Karpas-422 (cell line): ENCODE measurements around the gene PPL. TPM values are rescaled to one million over a fixed set of nuclear protein-coding genes. Genes with fewer than 3 reads are reported as not detected.

Experiments used
- DNase-seq: peaks from one replicate; pipeline ENCODE4 v3.0.0-alpha.2; 2015
- H2AFZ ChIP-seq: fragments of 200-600 bp; sonication (generic); 2 replicates; pipeline ENCODE4 v1.6.1; 2014; ENCODE audit warnings: antibody characterized with exemption, low read length, mixed read lengths
- H3K27ac ChIP-seq: fragments of 200-600 bp; sonication (generic); 2 replicates; pipeline ENCODE4 v1.5.1; 2014; ENCODE audit warnings: mild to moderate bottlenecking, low read length, moderate library complexity
- H3K27me3 ChIP-seq: fragments of 200-600 bp; sonication (generic); 2 replicates; pipeline ENCODE4 v1.6.1; 2014; ENCODE audit warnings: low read length, mixed read lengths
- H3K36me3 ChIP-seq: fragments of 200-600 bp; sonication (generic); 2 replicates; pipeline ENCODE4 v1.6.1; 2014; ENCODE audit warnings: low read length, mixed read lengths; ENCODE audit not compliant: insufficient read depth
- H3K4me1 ChIP-seq: fragments of 200-600 bp; sonication (generic); 2 replicates; pipeline ENCODE4 v1.6.1; 2014; ENCODE audit warnings: mild to moderate bottlenecking, low read length, mixed read lengths
- H3K4me2 ChIP-seq: fragments of 200-600 bp; sonication (generic); 2 replicates; pipeline ENCODE4 v1.6.1; 2014; ENCODE audit warnings: low read length, low read depth, mild to moderate bottlenecking; ENCODE audit not compliant: poor library complexity, severe bottlenecking
- H3K4me3 ChIP-seq: fragments of 200-600 bp; sonication (generic); 2 replicates; pipeline ENCODE4 v1.5.1; 2014; ENCODE audit warnings: mild to moderate bottlenecking, antibody characterized with exemption, low read length, mixed read lengths
- H3K79me2 ChIP-seq: fragments of 200-600 bp; sonication (generic); 2 replicates; pipeline ENCODE4 v1.6.1; 2014; ENCODE audit warnings: mild to moderate bottlenecking, low read length, mixed read lengths
- H3K9ac ChIP-seq: fragments of 200-600 bp; sonication (generic); 2 replicates; pipeline ENCODE4 v1.6.0; 2014; ENCODE audit warnings: low read length
- H3K9me2 ChIP-seq: fragments of 200-600 bp; sonication (generic), shearing (Covaris generic); replicated peaks from 2 replicates; pipeline ENCODE4 v1.6.0; 2014; ENCODE audit warnings: mild to moderate bottlenecking, low read length, moderate library complexity; ENCODE audit not compliant: insufficient read depth
- H3K9me3 ChIP-seq: fragments of 300-700, 200-600 bp; sonication (generic); 2 replicates; pipeline ENCODE4 v1.6.1; 2014; ENCODE audit warnings: low read length, mixed read lengths
- H4K20me1 ChIP-seq: fragments of 200-600 bp; sonication (generic); 2 replicates; pipeline ENCODE4 v1.6.1; 2014; ENCODE audit warnings: mild to moderate bottlenecking, antibody characterized with exemption, low read length, low read depth; ENCODE audit not compliant: insufficient read depth
- total RNA-seq: library from RNA; depleted of rRNA; stranded (reverse); fragments of >200 nt; shearing (Covaris generic); gene quantifications from 2 replicates; pipeline ENCODE4 v1.2.3, GENCODE V29; 2014; ENCODE audit warnings: low replicate concordance

PPL gene
- total RNA-seq, 1 experiment from 2014 or later, result not detected

GRCh38 chr16:4923853-4924252 lies 13.1 kb downstream of the PPL start:
- peaks cover 6% of the 10 kb centered on the region; the same call in 1 of the 2 replicates for H3K9me3 ChIP-seq
- no peaks in the 10 kb centered on the region for H3K79me2 ChIP-seq
- H3K4me2 ChIP-seq, result no peak overlapping the region
- H3K27me3 ChIP-seq, result no peaks in the 10 kb centered on the region
- no peak overlapping the region for H3K4me3 ChIP-seq
- no peaks in the 10 kb centered on the region for H4K20me1 ChIP-seq
- H3K9me2 ChIP-seq, result no peaks in the 10 kb centered on the region
- no peak overlapping the region for H3K27ac ChIP-seq
- H3K36me3 ChIP-seq, result no peaks in the 10 kb centered on the region
- H2AFZ ChIP-seq, result no peak overlapping the region
- H3K9ac ChIP-seq, result no peak overlapping the region
- DNase-seq, result no peak
- no peaks in the 10 kb centered on the region for H3K4me1 ChIP-seq

DNA sequence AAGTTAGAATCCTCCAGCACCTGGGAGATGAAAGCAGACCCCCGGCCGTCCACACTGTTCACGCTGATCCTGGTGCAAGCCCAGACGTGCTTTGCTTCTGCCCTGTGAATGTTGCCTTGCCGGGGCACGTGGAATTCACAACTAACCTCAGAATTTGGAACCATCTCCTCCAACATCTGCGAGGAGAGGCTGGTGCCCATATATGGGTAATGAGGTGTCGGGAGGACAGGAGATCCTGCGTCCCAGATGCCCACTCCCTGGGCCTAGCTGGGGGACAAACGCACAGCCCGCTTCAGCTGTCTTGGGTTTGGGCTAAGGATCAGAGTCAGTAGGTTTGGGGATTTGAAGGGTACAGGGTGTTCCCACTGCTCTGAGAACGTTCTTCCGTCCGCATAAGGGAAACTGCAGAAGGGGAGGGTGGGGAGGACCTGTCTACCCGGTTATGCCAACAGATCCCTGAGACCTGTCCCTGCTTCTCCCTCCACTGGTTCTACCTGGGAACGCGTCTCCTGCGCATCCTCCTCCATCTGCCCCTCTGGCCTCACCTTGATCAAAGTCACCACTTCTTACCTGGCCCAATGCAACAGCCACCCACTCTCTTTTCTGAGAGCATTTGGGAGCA lies 14.1 kb downstream of the PPL start:
- Histone ChIP-seq H3K27ac (no peak overlapping the region), H3K79me2 (no peaks in the 10 kb centered on the region), H3K9me3 (peaks cover 6% of the 10 kb centered on the region; the same call in 1 of the 2 replicates), H4K20me1 (no peaks in the 10 kb centered on the region), H3K27me3 (no peaks in the 10 kb centered on the region), H3K4me3 (no peak overlapping the region), H3K4me2 (no peak overlapping the region), H3K4me1 (no peaks in the 10 kb centered on the region), H3K9me2 (no peaks in the 10 kb centered on the region), H2AFZ (no peak overlapping the region), H3K9ac (no peak overlapping the region), H3K36me3 (no peaks in the 10 kb centered on the region)
- no peak for DNase-seq

GRCh38 chr16:4920826-4921225 lies 16.1 kb downstream of the PPL start:
- Histone ChIP-seq H3K9me3 (no peaks in the 10 kb centered on the region), H3K79me2 (no peaks in the 10 kb centered on the region), H2AFZ (no peak overlapping the region), H3K4me3 (no peak overlapping the region), H3K9ac (no peak overlapping the region), H3K27me3 (no peaks in the 10 kb centered on the region), H3K27ac (no peak overlapping the region), H3K9me2 (no peaks in the 10 kb centered on the region), H3K4me1 (no peaks in the 10 kb centered on the region), H3K36me3 (no peaks in the 10 kb centered on the region), H3K4me2 (no peak overlapping the region), H4K20me1 (no peaks in the 10 kb centered on the region)
- no peak for DNase-seq

DNA sequence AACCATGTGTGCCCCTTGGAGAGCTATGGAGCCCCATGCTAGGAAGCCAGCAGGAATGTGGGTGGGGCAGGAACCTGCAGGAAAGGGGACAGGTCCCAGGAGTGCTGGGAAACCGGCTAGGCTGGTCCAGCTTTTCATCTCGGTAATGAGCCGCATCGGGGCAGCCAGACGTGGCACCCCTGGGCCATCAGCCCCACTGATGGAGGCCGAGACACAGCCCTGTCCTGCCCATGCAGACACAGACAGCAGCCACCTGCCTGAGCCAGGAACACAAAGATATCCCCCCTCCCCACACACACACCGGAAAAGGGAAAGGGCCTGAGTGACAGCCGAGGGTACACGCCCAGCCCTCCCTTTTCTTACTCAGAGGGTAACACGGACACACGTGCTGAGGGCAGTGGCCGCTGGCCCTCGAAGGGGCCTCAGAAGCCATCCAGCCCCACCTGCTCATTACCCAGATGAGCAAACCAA lies 18.1 kb downstream of the PPL start:
- Histone ChIP-seq H3K36me3 (no peaks in the 10 kb centered on the region), H3K9ac (no peak overlapping the region), H2AFZ (no peak overlapping the region), H3K9me3 (no peaks in the 10 kb centered on the region), H4K20me1 (no peaks in the 10 kb centered on the region), H3K79me2 (no peaks in the 10 kb centered on the region), H3K4me2 (no peak overlapping the region), H3K27me3 (no peaks in the 10 kb centered on the region), H3K27ac (no peak overlapping the region), H3K4me1 (no peaks in the 10 kb centered on the region), H3K9me2 (no peaks in the 10 kb centered on the region), H3K4me3 (no peak overlapping the region)
- DNase-seq, result no peak

DNA sequence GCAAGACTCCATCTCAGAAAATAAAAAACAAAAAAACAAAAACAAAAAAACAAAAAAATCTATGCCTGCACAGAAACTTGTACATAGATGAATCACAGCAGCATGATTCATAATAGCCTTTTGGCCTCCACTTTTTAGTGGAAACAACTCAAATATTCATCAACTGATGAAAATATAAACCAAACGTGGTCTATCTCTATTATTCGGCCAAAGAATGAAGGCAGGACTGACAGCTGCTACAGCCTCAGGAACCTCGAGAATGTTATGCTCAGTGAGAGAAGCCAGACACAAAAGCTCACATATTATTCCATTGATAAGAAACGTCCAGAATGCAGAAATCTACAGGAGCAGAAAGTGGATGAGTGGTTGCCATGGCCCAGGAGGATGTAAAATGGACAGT lies 19.8 kb downstream of the PPL start:
- H3K79me2 ChIP-seq, result no peaks in the 10 kb centered on the region

GRCh38 chr16:4915226-4915761 lies 21.7 kb downstream of the PPL start:
- H2AFZ ChIP-seq, result no peak overlapping the region
- H3K4me3 ChIP-seq, result no peak overlapping the region
- H3K9me3 ChIP-seq, result no peaks in the 10 kb centered on the region
- DNase-seq, result no peak
- no peak overlapping the region for H3K27ac ChIP-seq
- no peaks in the 10 kb centered on the region for H3K36me3 ChIP-seq
- no peaks in the 10 kb centered on the region for H3K79me2 ChIP-seq
- no peaks in the 10 kb centered on the region for H3K9me2 ChIP-seq
- no peaks in the 10 kb centered on the region for H3K27me3 ChIP-seq
- H3K4me2 ChIP-seq, result no peak overlapping the region
- no peaks in the 10 kb centered on the region for H4K20me1 ChIP-seq
- H3K9ac ChIP-seq, result no peak overlapping the region
- no peaks in the 10 kb centered on the region for H3K4me1 ChIP-seq

More for the DNA sequence above, 19.8 kb downstream of the PPL start:
- no peaks in the 10 kb centered on the region for H3K9me3 ChIP-seq
- H3K4me1 ChIP-seq, result no peaks in the 10 kb centered on the region
- no peak overlapping the region for H3K4me2 ChIP-seq
- no peak for DNase-seq
- H3K9ac ChIP-seq, result no peak overlapping the region
- H3K9me2 ChIP-seq, result no peaks in the 10 kb centered on the region
- no peak overlapping the region for H3K27ac ChIP-seq
- H2AFZ ChIP-seq, result no peak overlapping the region
- no peak overlapping the region for H3K4me3 ChIP-seq
- no peaks in the 10 kb centered on the region for H3K27me3 ChIP-seq
- H3K36me3 ChIP-seq, result no peaks in the 10 kb centered on the region
- H4K20me1 ChIP-seq, result no peaks in the 10 kb centered on the region

- Histone ChIP-seq H3K9me3 (no peaks in the 10 kb centered on the region), H3K4me3 (no peak overlapping the region), H3K36me3 (no peaks in the 10 kb centered on the region), H3K9ac (no peak overlapping the region), H3K27ac (no peak overlapping the region), H2AFZ (no peak overlapping the region), H3K4me1 (no peaks in the 10 kb centered on the region), H4K20me1 (no peaks in the 10 kb centered on the region), H3K9me2 (no peaks in the 10 kb centered on the region), H3K79me2 (no peaks in the 10 kb centered on the region), H3K27me3 (no peaks in the 10 kb centered on the region), H3K4me2 (no peak overlapping the region)
- DNase-seq, result no peak
These were observed 22.3 kb downstream of the PPL start for GRCh38 chr16:4914528-4915225.

DNA sequence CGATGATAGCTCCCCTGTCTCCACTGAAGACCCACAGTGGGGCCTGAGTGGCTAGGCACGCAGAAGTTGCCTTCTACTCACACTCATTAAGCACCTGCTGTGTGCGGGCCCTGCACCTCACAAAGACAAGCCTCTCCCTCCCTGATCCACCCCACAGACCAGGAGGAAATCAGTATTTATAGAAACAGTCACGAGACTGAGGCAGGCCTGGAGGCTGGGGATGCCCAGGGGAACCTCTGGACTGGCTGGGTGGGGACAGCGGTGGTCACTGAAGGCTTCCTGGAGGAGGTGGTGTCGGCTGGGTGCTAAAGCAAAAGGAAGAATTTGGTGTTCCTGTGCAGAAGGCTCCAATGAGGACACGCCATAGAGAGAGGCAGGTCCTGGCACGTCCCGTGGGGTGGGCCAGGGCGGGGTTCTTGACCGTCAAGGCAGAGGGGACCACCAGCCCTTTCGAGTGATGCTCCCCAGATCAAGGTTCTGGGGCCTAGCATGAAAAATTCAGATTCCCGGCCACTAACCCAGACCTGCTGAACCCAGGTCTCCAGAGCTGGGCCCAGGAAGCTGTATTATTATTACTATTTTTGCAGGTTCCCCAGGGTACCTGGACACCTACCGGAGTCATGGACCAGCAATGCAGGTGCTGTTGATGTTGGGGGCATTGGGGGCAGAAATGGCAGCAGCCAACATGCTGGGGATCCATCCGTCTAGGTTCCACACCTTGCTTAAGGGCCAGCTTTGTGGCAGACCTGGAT lies 23.0 kb downstream of the PPL start:
- DNase-seq, result no peak
- no peak overlapping the region for H3K27ac ChIP-seq

More for the DNA sequence above, 23.0 kb downstream of the PPL start:
- H3K9me2 ChIP-seq, result no peaks in the 10 kb centered on the region
- no peak overlapping the region for H3K9ac ChIP-seq
- no peaks in the 10 kb centered on the region for H3K9me3 ChIP-seq
- no peaks in the 10 kb centered on the region for H4K20me1 ChIP-seq
- H3K36me3 ChIP-seq, result no peaks in the 10 kb centered on the region
- no peak overlapping the region for H3K4me3 ChIP-seq
- no peaks in the 10 kb centered on the region for H3K79me2 ChIP-seq
- H3K4me2 ChIP-seq, result no peak overlapping the region
- no peaks in the 10 kb centered on the region for H3K4me1 ChIP-seq
- no peak overlapping the region for H2AFZ ChIP-seq
- no peaks in the 10 kb centered on the region for H3K27me3 ChIP-seq
